K562 (cell line): Measurements from ENCODE around the gene CYTH4. TPM values are rescaled to one million over a fixed set of nuclear protein-coding genes. Genes with fewer than 3 reads are reported as not detected.

ENCODE experiments used
- ATAC-seq: fragments of 200-7000 bp; cut with Tn5 transposase; 3 replicates; pipeline ENCODE4 v1.9.1; 2020; ENCODE audit warnings: moderate library complexity
- BruUV-seq: library from RNA; stranded (reverse); fragments of 400-500 nt; replicated peaks from 2 replicates; lab custom pipeline; 2021; lab: Mats Ljungman, UMichigan
- CTCF ChIA-PET: fragments of 300-600 bp; formaldehyde crosslinking; extraction: SDS; loops from one replicate; lab custom pipeline; 2021; ENCODE audit warnings: low intra/inter-chr PET ratio; lab: Yijun Ruan, JAX
- POLR2A ChIA-PET: fragments of 300-600, 350-650 bp; sonication (Branson Sonifier 250); formaldehyde crosslinking; extraction: SDS; loops from one replicate; lab custom pipeline; 2021; ENCODE audit warnings: antibody characterized with exemption, inconsistent platforms; lab: Yijun Ruan, JAX
- DNase-seq, 4 experiments: peaks; one replicate each; pipeline versions ENCODE4 v3.0.0 to v3.0.0-alpha.2; 2011 to 2018; ENCODE audit warnings: low spot score in 3 of 4, mixed read lengths in 3 of 4; ENCODE audit errors: extremely low read depth in 1 of 4
- FAIRE-seq: peaks from 2 replicates; lab custom pipeline; 2011; peaks lifted over from hg19 to GRCh38; lab: Jason Lieb, UNC
- H2AFZ ChIP-seq: 2 replicates; pipeline ENCODE4 v1.6.0; 2011; ENCODE audit warnings: low read depth, low read length, control low read depth, inconsistent platforms
- H3K27ac ChIP-seq: fragments of 200-600 bp; 3 replicates; pipeline ENCODE4 v1.8.0; 2011; ENCODE audit warnings: low read depth, mild to moderate bottlenecking, control low read depth, inconsistent platforms, low read length, moderate library complexity, mixed read lengths; ENCODE audit errors: extremely low read depth
- H3K27me3 ChIP-seq, 2 experiments: fragments of 300-600 bp in 1 of 2; 2 replicates in 1 of 2; 3 replicates in 1 of 2; pipeline versions ENCODE4 v1.6.0 to v1.8.0; 2011; ENCODE audit warnings: inconsistent platforms in 2 of 2, low read length in 2 of 2, mild to moderate bottlenecking in 1 of 2, mixed read lengths in 1 of 2, moderate library complexity in 1 of 2; ENCODE audit not compliant: control insufficient read depth in 2 of 2, insufficient read depth in 2 of 2
- H3K36me3 ChIP-seq: fragments of 300-600 bp; 3 replicates; pipeline ENCODE4 v1.8.0; 2011; ENCODE audit warnings: mild to moderate bottlenecking, low read length, inconsistent platforms; ENCODE audit not compliant: control insufficient read depth, insufficient read depth
- H3K4me1 ChIP-seq, 2 experiments: fragments of 200-600 bp in 1 of 2; replicated peaks in 1 of 2; 2 replicates in 1 of 2; 3 replicates in 1 of 2; pipeline versions ENCODE4 v1.5.1 to v1.8.0; 2011; ENCODE audit warnings: inconsistent platforms in 2 of 2, low read length in 2 of 2, mild to moderate bottlenecking in 1 of 2, mixed read lengths in 1 of 2, moderate library complexity in 1 of 2; ENCODE audit not compliant: control insufficient read depth in 2 of 2, insufficient read depth in 2 of 2
- H3K4me2 ChIP-seq: 2 replicates; pipeline ENCODE4 v1.6.1; 2011; ENCODE audit warnings: low read length, control low read depth, inconsistent platforms, mixed read lengths; ENCODE audit not compliant: insufficient read depth
- H3K4me3 ChIP-seq: fragments of 200-600 bp; sonication (generic), shearing (Covaris generic); 2 replicates; pipeline ENCODE4 v1.5.1; 2016; ENCODE audit warnings: control low read depth, inconsistent platforms
- H3K79me2 ChIP-seq: fragments of 200-600 bp; 3 replicates; pipeline ENCODE4 v1.8.0; 2011; ENCODE audit warnings: low read length, inconsistent platforms; ENCODE audit not compliant: control insufficient read depth, insufficient read depth
- H3K9ac ChIP-seq, 2 experiments: 2 replicates each; pipeline versions ENCODE4 v1.6.0 to v1.6.1; 2011; ENCODE audit warnings: low read depth in 2 of 2, low read length in 2 of 2, control low read depth in 1 of 2, inconsistent platforms in 1 of 2, mild to moderate bottlenecking in 1 of 2, mixed read lengths in 1 of 2; ENCODE audit not compliant: insufficient read depth in 1 of 2
- H3K9me1 ChIP-seq: one replicate; pipeline ENCODE4 v1.6.0; 2011; ENCODE audit warnings: inconsistent platforms, mild to moderate bottlenecking, low read length, moderate library complexity; ENCODE audit not compliant: control insufficient read depth, insufficient read depth
- H3K9me3 ChIP-seq: replicated peaks from 2 replicates; pipeline ENCODE4 v1.5.1; 2011; ENCODE audit warnings: low read depth, low read length, inconsistent platforms; ENCODE audit not compliant: control insufficient read depth, insufficient read depth
- H4K20me1 ChIP-seq: replicated peaks from 2 replicates; pipeline ENCODE4 v1.6.1; 2011; ENCODE audit warnings: low read length, inconsistent platforms, mixed read lengths; ENCODE audit not compliant: control insufficient read depth, insufficient read depth
- ATF3 ChIP-seq, 2 experiments: fragments of 450-650 bp in 1 of 2; sonication (generic) in 1 of 2; formaldehyde crosslinking in 1 of 2; IDR thresholded peaks in 1 of 2; conservative IDR thresholded peaks in 1 of 2; 2 replicates each; pipeline versions ENCODE4 v1.6.1 to v1.8.1; 2016 to 2023; ENCODE audit warnings: mild to moderate bottlenecking in 2 of 2, moderate library complexity in 2 of 2, inconsistent platforms in 1 of 2, missing genetic modification reagents in 1 of 2
- CREB3 ChIP-seq: fragments of 450-650 bp; conservative IDR thresholded peaks from 2 replicates; pipeline ENCODE4 v1.6.1; 2016; ENCODE audit warnings: missing genetic modification characterization, low read depth, mild to moderate bottlenecking, missing compliant biosample characterization, moderate library complexity
- E2F3 ChIP-seq: fragments of 250-450 bp; sonication (Bioruptor Pico); IDR thresholded peaks from 2 replicates; pipeline ENCODE4 v1.4.0; 2020; ENCODE audit warnings: mild to moderate bottlenecking
- ESRRA ChIP-seq: fragments of 450-650 bp; IDR thresholded peaks from 2 replicates; pipeline ENCODE4 v1.6.1; 2014; ENCODE audit warnings: low read depth, mild to moderate bottlenecking, moderate library complexity, borderline replicate concordance
- ESRRB ChIP-seq: fragments of 250-450 bp; sonication (Bioruptor Pico); IDR thresholded peaks from 2 replicates; pipeline ENCODE4 v1.5.0; 2020; ENCODE audit warnings: mild to moderate bottlenecking, moderate library complexity, borderline replicate concordance
- EZH2 ChIP-seq: IDR thresholded peaks from 2 replicates; pipeline ENCODE4 v1.6.1; 2012; ENCODE audit warnings: low read depth, mild to moderate bottlenecking, inconsistent platforms, low read length, borderline replicate concordance
- FOXP1 ChIP-seq: sonication (generic); formaldehyde crosslinking; IDR thresholded peaks from 2 replicates; pipeline ENCODE4 v1.8.0; 2022; ENCODE audit warnings: mild to moderate bottlenecking, missing genetic modification reagents
- HNRNPH1 ChIP-seq: fragments of 200-400 bp; formaldehyde crosslinking; optimal IDR thresholded peaks from 2 replicates; pipeline ENCODE3; 2017; ENCODE audit warnings: low read depth, mild to moderate bottlenecking, low read length, moderate library complexity
- MCM7 ChIP-seq, 2 experiments: fragments of 450-650 bp; IDR thresholded peaks; 2 replicates each; pipeline ENCODE4 v1.6.1; 2016 to 2018
- NFE2L1 ChIP-seq: fragments of 450-650 bp; IDR thresholded peaks from 2 replicates; pipeline ENCODE4 v1.6.1; 2016; ENCODE audit warnings: missing genetic modification characterization, low read depth, mild to moderate bottlenecking, missing compliant biosample characterization, moderate library complexity, borderline replicate concordance
- PCBP2 ChIP-seq: fragments of 200-400 bp; formaldehyde crosslinking; IDR thresholded peaks from 2 replicates; pipeline ENCODE4 v1.6.1; 2018; ENCODE audit warnings: low read length, low read depth, mild to moderate bottlenecking, moderate library complexity; ENCODE audit not compliant: poor library complexity, severe bottlenecking
- RFX7 ChIP-seq: fragments of 250-450 bp; sonication (Bioruptor Pico); IDR thresholded peaks from 2 replicates; pipeline ENCODE4 v1.5.1; 2021; ENCODE audit warnings: mild to moderate bottlenecking
- SIRT6 ChIP-seq: IDR thresholded peaks from one replicate; pipeline ENCODE4 v1.6.1; 2012; ENCODE audit warnings: low read depth, mild to moderate bottlenecking, control low read depth, inconsistent platforms, low read length, moderate library complexity
- SMARCA4 ChIP-seq: fragments of 450-650 bp; IDR thresholded peaks from 2 replicates; pipeline ENCODE4 v1.6.1; 2016
- STAG1 ChIP-seq: sonication (generic); formaldehyde crosslinking; IDR thresholded peaks from 2 replicates; pipeline ENCODE4 v1.5.0; 2020; ENCODE audit warnings: missing genetic modification reagents, borderline replicate concordance
- USF1 ChIP-seq: sonication (generic); formaldehyde crosslinking; IDR thresholded peaks from 2 replicates; pipeline ENCODE4 v1.9.0; 2022; ENCODE audit warnings: mild to moderate bottlenecking, missing genetic modification reagents
- ZNF77 ChIP-seq: fragments of 250-450 bp; sonication (Bioruptor Pico); IDR thresholded peaks from 2 replicates; pipeline ENCODE4 v1.5.0; 2020
- ZSCAN32 ChIP-seq: fragments of 450-650 bp; formaldehyde crosslinking; IDR thresholded peaks from 2 replicates; pipeline ENCODE4 v1.4.0; 2020; ENCODE audit warnings: mild to moderate bottlenecking, moderate library complexity
- WGBS: fragments of 100-300 bp; shearing (Covaris generic); methylation state at CpG from one replicate; pipeline ENCODE4 v1.1.6; 2016; ENCODE audit warnings: low coverage, mixed read lengths; ENCODE audit not compliant: insufficient coverage; ENCODE audit errors: missing lambda C conversion rate; 5-methylcytosine and 5-hydroxymethylcytosine counted together
- in situ Hi-C: fragments of 300-500 bp; cut with MboI; formaldehyde crosslinking; loops from 4 replicates; pipeline ENCODE4 v1.15.0; 2018; ENCODE audit warnings: inconsistent platforms, mixed read lengths
- intact Hi-C: fragments of 100-400 bp; cut with micrococcal nuclease; formaldehyde crosslinking; loops from 2 replicates; pipeline ENCODE4 v1.14.2; 2022
- polyA plus RNA-seq, 8 experiments: library from polyadenylated mRNA; depleted of rRNA in 4 of 8; stranded (reverse) in 5 of 8; unstranded in 3 of 8; fragments of >200 nt; fragmentation: Nextera tagmentation in 2 of 8; fragmentation: Illumina TruSeq in 1 of 8; extraction: Ambion mirVana in 2 of 8; extraction: Trizol in 1 of 8; gene quantifications; 2 replicates each; pipeline versions ENCODE4 v1.2.1 to v1.2.3, GENCODE V29; 2011 to 2014; ENCODE audit warnings: inconsistent platforms in 1 of 8, missing spikeins in 1 of 8
- total RNA-seq, 7 experiments: library from RNA; depleted of rRNA in 6 of 7; stranded (reverse); fragments of >200 nt in 6 of 7; fragmentation: Illumina TruSeq in 2 of 7; extraction: Trizol in 2 of 7; gene quantifications; 2 replicates each; pipeline versions ENCODE4 v1.2.1 to v1.2.3, GENCODE V29; 2011 to 2021; ENCODE audit warnings: low replicate concordance in 1 of 7
- TF ChIP-seq, protein P1 (sequence below): fragments of 250-450 bp; sonication (Bioruptor Pico); IDR thresholded peaks from 2 replicates; pipeline ENCODE4 v1.5.0; 2022; ENCODE audit warnings: mild to moderate bottlenecking

Gene CYTH4
- total and polyA plus RNA-seq, 9 of the 15 experiments (the other 6 are each of a cell fraction or from before 2014, with no cell fraction given) = 0.03 to 2.0 (median 0.61) TPM; not detected in 1

DNA sequence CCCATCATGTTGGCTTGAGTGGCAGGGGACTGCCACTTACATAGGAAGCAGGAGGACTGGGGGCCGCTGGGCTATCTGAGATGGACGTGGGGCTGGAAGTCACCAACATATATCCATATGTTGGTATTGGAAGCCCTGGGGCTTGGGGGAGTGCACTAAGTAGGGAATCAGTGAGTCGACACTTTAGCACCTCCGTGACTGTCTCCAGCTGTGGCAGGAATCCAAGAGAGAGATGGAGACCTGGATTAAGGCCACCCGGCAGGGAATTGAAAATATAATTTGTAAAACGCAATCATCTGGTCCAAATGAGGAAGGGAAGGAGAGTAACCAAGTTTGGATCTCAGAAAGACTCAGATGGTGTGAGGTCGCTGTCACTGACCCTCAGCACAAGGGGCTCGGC lies 76.6 kb downstream of the CYTH4 start:
- TF ChIP-seq ESRRB (CRISPR knock-in tag) (no peak), SIRT6 (no peak), NFE2L1 (tag) (no peak), RFX7 (CRISPR knock-in tag) (no peak), SMARCA4 (no peak), USF1 (no peak), PCBP2 (no peak), ZNF77 (no peak), HNRNPH1 (no peak), ZSCAN32 (CRISPR knock-in tag) (no peak), EZH2 (no peak), ESRRA (no peak), MCM7 (IDR thresholded peaks at IDR 0.05) (no peak), ATF3 (IDR thresholded peaks at IDR 0.05) (no peak), ATF3 (CRISPR knock-in tag; conservative IDR thresholded peaks at IDR 0.05) (no peak), FOXP1 (CRISPR knock-in tag) (no peak), CREB3 (tag) (no peak), STAG1 (CRISPR knock-in tag) (no peak), E2F3 (CRISPR knock-in tag) (no peak)
- TF ChIP-seq, protein P1, sequence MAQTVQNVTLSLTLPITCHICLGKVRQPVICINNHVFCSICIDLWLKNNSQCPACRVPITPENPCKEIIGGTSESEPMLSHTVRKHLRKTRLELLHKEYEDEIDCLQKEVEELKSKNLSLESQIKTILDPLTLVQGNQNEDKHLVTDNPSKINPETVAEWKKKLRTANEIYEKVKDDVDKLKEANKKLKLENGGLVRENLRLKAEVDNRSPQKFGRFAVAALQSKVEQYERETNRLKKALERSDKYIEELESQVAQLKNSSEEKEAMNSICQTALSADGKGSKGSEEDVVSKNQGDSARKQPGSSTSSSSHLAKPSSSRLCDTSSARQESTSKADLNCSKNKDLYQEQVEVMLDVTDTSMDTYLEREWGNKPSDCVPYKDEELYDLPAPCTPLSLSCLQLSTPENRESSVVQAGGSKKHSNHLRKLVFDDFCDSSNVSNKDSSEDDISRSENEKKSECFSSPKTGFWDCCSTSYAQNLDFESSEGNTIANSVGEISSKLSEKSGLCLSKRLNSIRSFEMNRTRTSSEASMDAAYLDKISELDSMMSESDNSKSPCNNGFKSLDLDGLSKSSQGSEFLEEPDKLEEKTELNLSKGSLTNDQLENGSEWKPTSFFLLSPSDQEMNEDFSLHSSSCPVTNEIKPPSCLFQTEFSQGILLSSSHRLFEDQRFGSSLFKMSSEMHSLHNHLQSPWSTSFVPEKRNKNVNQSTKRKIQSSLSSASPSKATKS (CRISPR knock-in tag) = no peak
- no TSS peak for BruUV-seq
- Histone ChIP-seq H3K4me2 (no peak overlapping the region), H3K9me1 (no peaks in the 10 kb centered on the region), H3K27ac (no peak overlapping the region), H4K20me1 (0 out of 2 replicates have a peak, but pooled peaks cover 5% of the 10 kb centered on the region), H3K4me3 (no peak overlapping the region), H3K79me2 (no peaks in the 10 kb centered on the region), H3K4me1 (no peaks in the 10 kb centered on the region; a peak in 1 of 5 replicates), H3K27me3 (peaks cover 9 to 69% of the 10 kb centered on the region in 2 experiments; a peak in 4 of 5 replicates), H2AFZ (no peak overlapping the region), H3K9ac (no peak overlapping the region), H3K9me3 (no peaks in the 10 kb centered on the region), H3K36me3 (no peaks in the 10 kb centered on the region)
- in situ Hi-C loops = no loop called here
- no peak for ATAC-seq
- DNase-seq = no peak
- ChIA-PET POLR2A (no interaction called here), CTCF (no interaction called here)
- WGBS = 5% methylated on average over 5 of the region's 8 CpGs
- FAIRE-seq = no peak
- intact Hi-C loops = no loop called here
